SK-N-SH (cell line): ENCODE data around the gene NCSTN.
A peak's percentile ranks its signal among the peaks of the same experiment; 100 is the strongest.

ENCODE experiments used
- CHD2 ChIP-seq: fragments of 150-350 bp; IDR thresholded peaks from 2 replicates; pipeline ENCODE4 v1.6.1; 2018; ENCODE audit warnings: low read length; ENCODE audit not compliant: partially characterized antibody
- CTCF ChIP-seq: fragments of 200-600 bp; sonication (generic); IDR thresholded peaks from 2 replicates; pipeline ENCODE4 v1.6.1; 2017; ENCODE audit warnings: antibody characterized with exemption, mild to moderate bottlenecking, moderate library complexity
- EP300 ChIP-seq, 2 experiments: IDR thresholded peaks; 2 replicates each; pipeline versions ENCODE4 v1.4.0 to v1.6.1; 2012; ENCODE audit warnings: borderline replicate concordance in 1 of 2, low read depth in 1 of 2, low read length in 1 of 2
- FOXJ3 ChIP-seq: sonication (generic); formaldehyde crosslinking; IDR thresholded peaks from 2 replicates; pipeline ENCODE4 v1.5.1; 2020; ENCODE audit warnings: mild to moderate bottlenecking, missing genetic modification reagents
- GABPA ChIP-seq: IDR thresholded peaks from 2 replicates; pipeline ENCODE4 v1.4.0; 2012; ENCODE audit warnings: low read depth, mild to moderate bottlenecking
- MAX ChIP-seq: IDR thresholded peaks from 2 replicates; pipeline ENCODE4 v1.4.0; 2012; ENCODE audit warnings: low read depth
- TF ChIP-seq, protein P1 (sequence below): IDR thresholded peaks from 2 replicates; pipeline ENCODE4; 2012

GRCh38 chr1:160376525-160377131 is 33.4 kb downstream of the NCSTN start:
- TF ChIP-seq CTCF (peak; percentile 93), CHD2 (no peak), MAX (no peak), EP300 (IDR thresholded peaks at IDR 0.05; ENCODE audit: borderline replicate concordance in 1 of 2, low read depth in 1 of 2, low read length in 1 of 2) (no peak), FOXJ3 (CRISPR knock-in tag) (no peak), GABPA (no peak)
- TF ChIP-seq, protein P1, sequence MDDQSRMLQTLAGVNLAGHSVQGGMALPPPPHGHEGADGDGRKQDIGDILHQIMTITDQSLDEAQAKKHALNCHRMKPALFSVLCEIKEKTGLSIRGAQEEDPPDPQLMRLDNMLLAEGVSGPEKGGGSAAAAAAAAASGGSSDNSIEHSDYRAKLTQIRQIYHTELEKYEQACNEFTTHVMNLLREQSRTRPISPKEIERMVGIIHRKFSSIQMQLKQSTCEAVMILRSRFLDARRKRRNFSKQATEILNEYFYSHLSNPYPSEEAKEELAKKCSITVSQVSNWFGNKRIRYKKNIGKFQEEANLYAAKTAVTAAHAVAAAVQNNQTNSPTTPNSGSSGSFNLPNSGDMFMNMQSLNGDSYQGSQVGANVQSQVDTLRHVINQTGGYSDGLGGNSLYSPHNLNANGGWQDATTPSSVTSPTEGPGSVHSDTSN, result no peak
